Measurements from ENCODE around the gene CREBBP. TPM values are rescaled to one million over a fixed set of nuclear protein-coding genes. Genes with fewer than 3 reads are reported as not detected.

CREBBP gene
- total RNA-seq, 2 donors from 2014 or later = 35.3 to 57.7 TPM

GRCh38 chr16:3787924-3788661 is 92.4 kb downstream of the CREBBP start:
- DNase-seq (no peak), ATAC-seq (no peak)
- Histone ChIP-seq H3K27ac (no peak overlapping the region), H3K36me3 (replicated peaks in 1 of 2; ENCODE audit: insufficient read depth in 1 of 2, low read depth in 2 of 2) (peaks cover 0 to 23% of the 10 kb centered on the region in 2 donors), H3K4me3 (no peak overlapping the region), H3K4me1 (no peaks in the 10 kb centered on the region), H3K9me3 (no peaks in the 10 kb centered on the region), H3K27me3 (no peaks in the 10 kb centered on the region)
- intact Hi-C loops (cut with DNase I) = loop anchor here (10.0 kb wide), 1 partner anchor 87 kb away; no protein-coding TSS in a partner anchor
- 87 to 96% methylated on average over 7 to 10 of the region's 10 CpGs for WGBS, 2 donors
- TF ChIP-seq POLR2A (IDR thresholded peaks at IDR 0.05) (no peak), CTCF (IDR thresholded peaks at IDR 0.05) (no peak)

- H3K27me3 ChIP-seq = no peaks in the 10 kb centered on the region
- no peaks in the 10 kb centered on the region for H3K9me3 ChIP-seq
- ATAC-seq = no peak
- no peak for DNase-seq
- no peak overlapping the region for H3K4me3 ChIP-seq
- H3K27ac ChIP-seq = no peak overlapping the region
- no peak for TF ChIP-seq POLR2A (IDR thresholded peaks at IDR 0.05)
- no peak for TF ChIP-seq CTCF (IDR thresholded peaks at IDR 0.05)
- 95% methylated on average over 12 of the region's 12 CpGs for WGBS, 2 donors
- H3K36me3 ChIP-seq (replicated peaks in 1 of 2; ENCODE audit: insufficient read depth in 1 of 2, low read depth in 2 of 2) = peaks cover 2 to 8% of the 10 kb centered on the region in 2 donors
- no peaks in the 10 kb centered on the region for H3K4me1 ChIP-seq
- intact Hi-C loops (cut with DNase I) = loop anchor here (10.0 kb wide), 1 partner anchor 89 kb away; no protein-coding TSS in a partner anchor
Observed at GRCh38 chr16:3785413-3785812, 95.1 kb downstream of the CREBBP start.

- WGBS, 2 donors = 78 to 97% methylated on average over 3 of the region's 3 CpGs
- peaks cover 8 to 14% of the 10 kb centered on the region in 2 donors for H3K36me3 ChIP-seq (replicated peaks in 1 of 2; ENCODE audit: insufficient read depth in 1 of 2, low read depth in 2 of 2)
- H3K27ac ChIP-seq = no peak overlapping the region
Observed at GRCh38 chr16:3783516-3783915, 97.0 kb downstream of the CREBBP start.

GRCh38 chr16:3782566-3782965 is 97.9 kb downstream of the CREBBP start:
- DNase-seq = no peak
- H3K36me3 ChIP-seq (replicated peaks in 1 of 2; ENCODE audit: insufficient read depth in 1 of 2, low read depth in 2 of 2) = peaks cover 17 to 20% of the 10 kb centered on the region in 2 donors
- no peak for ATAC-seq
- H3K27ac ChIP-seq = no peak overlapping the region
- no peaks in the 10 kb centered on the region for H3K27me3 ChIP-seq
- no peaks in the 10 kb centered on the region for H3K9me3 ChIP-seq
- TF ChIP-seq CTCF (IDR thresholded peaks at IDR 0.05) (no peak), POLR2A (IDR thresholded peaks at IDR 0.05) (no peak)
- H3K4me1 ChIP-seq = no peaks in the 10 kb centered on the region
- intact Hi-C loops (cut with DNase I) = loop anchor here (10.0 kb wide), 1 partner anchor 92 kb away; no protein-coding TSS in a partner anchor
- WGBS, 2 donors = 82 to 90% methylated on average over 7 of the region's 7 CpGs
- no peak overlapping the region for H3K4me3 ChIP-seq

More at GRCh38 chr16:3783516-3783915, 97.0 kb downstream of the CREBBP start:
- H3K27me3 ChIP-seq = no peaks in the 10 kb centered on the region
- no peak overlapping the region for H3K4me3 ChIP-seq
- H3K4me1 ChIP-seq = no peaks in the 10 kb centered on the region
- ATAC-seq (no peak), DNase-seq (no peak)
- TF ChIP-seq CTCF (IDR thresholded peaks at IDR 0.05) (no peak), POLR2A (IDR thresholded peaks at IDR 0.05) (no peak)
- intact Hi-C loops (cut with DNase I) = loop anchor here (10.0 kb wide), 1 partner anchor 91 kb away; no protein-coding TSS in a partner anchor
- H3K9me3 ChIP-seq = no peaks in the 10 kb centered on the region
